PC-9 (cell line): ENCODE measurements around the gene CNTN5.
"Not testable (repeated sequence)": the region's sequence is repeated elsewhere in the genome, so short reads cannot be mapped to it uniquely, and the experiment has no call there.

Experiments
- EZH2 ChIP-seq: fragments of 200-600 bp; sonication (generic); IDR thresholded peaks from 2 replicates; pipeline ENCODE4 v1.8.0; 2017; ENCODE audit warnings: antibody characterized with exemption, low read depth
- TF ChIP-seq, protein P1 (sequence below): fragments of 200-600 bp; sonication (generic); conservative IDR thresholded peaks from 2 replicates; pipeline ENCODE4 v1.6.1; 2017; ENCODE audit warnings: mixed run types, antibody characterized with exemption, mild to moderate bottlenecking, moderate library complexity

DNA sequence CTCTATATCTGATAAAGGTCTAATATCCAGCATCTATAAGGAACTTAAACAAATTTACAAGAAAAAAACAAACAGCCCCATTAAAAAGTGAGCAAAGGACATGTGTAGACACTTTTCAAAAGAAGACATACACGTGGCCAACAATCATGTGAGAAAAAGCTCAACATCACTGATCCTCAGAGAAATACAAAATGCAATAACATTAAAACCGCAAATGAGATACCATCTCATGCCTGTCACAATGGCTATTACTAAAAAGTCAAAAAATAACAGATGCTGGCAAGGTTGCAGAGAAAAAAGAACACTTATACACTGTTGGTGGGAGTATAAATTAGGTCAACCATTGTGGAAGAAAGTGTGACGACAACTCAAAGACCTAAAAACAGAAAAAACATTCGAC, 1253.7 kb downstream of the CNTN5 start:
- TF ChIP-seq, protein P1, sequence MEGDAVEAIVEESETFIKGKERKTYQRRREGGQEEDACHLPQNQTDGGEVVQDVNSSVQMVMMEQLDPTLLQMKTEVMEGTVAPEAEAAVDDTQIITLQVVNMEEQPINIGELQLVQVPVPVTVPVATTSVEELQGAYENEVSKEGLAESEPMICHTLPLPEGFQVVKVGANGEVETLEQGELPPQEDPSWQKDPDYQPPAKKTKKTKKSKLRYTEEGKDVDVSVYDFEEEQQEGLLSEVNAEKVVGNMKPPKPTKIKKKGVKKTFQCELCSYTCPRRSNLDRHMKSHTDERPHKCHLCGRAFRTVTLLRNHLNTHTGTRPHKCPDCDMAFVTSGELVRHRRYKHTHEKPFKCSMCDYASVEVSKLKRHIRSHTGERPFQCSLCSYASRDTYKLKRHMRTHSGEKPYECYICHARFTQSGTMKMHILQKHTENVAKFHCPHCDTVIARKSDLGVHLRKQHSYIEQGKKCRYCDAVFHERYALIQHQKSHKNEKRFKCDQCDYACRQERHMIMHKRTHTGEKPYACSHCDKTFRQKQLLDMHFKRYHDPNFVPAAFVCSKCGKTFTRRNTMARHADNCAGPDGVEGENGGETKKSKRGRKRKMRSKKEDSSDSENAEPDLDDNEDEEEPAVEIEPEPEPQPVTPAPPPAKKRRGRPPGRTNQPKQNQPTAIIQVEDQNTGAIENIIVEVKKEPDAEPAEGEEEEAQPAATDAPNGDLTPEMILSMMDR, result not testable (repeated sequence)
- not testable (repeated sequence) for TF ChIP-seq EZH2
